K562 (cell line): ENCODE data around the gene DCLK1. TPM values are rescaled to one million over a fixed set of nuclear protein-coding genes. Genes with fewer than 3 reads are reported as not detected.

Experiments used
- CREB1 ChIP-seq, 2 experiments: sonication (generic) in 1 of 2; formaldehyde crosslinking in 1 of 2; IDR thresholded peaks; 2 replicates each; pipeline versions ENCODE4 v1.6.1 to v1.8.0; 2012 to 2022; ENCODE audit warnings: inconsistent platforms in 1 of 2, mild to moderate bottlenecking in 1 of 2, missing genetic modification reagents in 1 of 2, moderate library complexity in 1 of 2
- KDM4B ChIP-seq, 2 experiments: fragments of 450-650 bp in 1 of 2; sonication (generic) in 1 of 2; IDR thresholded peaks; 2 replicates each; pipeline ENCODE4 v1.6.1; 2016 to 2017; ENCODE audit warnings: borderline replicate concordance in 2 of 2, antibody characterized with exemption in 1 of 2, low read depth in 1 of 2, mild to moderate bottlenecking in 1 of 2
- KDM5B ChIP-seq: fragments of 200-600 bp; sonication (generic); IDR thresholded peaks from 2 replicates; pipeline ENCODE4 v1.6.1; 2012; ENCODE audit warnings: low read depth, mild to moderate bottlenecking, moderate library complexity, low read length, control low read depth, inconsistent platforms; ENCODE audit not compliant: insufficient replicate concordance
- POLR2AphosphoS5 ChIP-seq: IDR thresholded peaks from 2 replicates; pipeline ENCODE4 v1.6.1; 2011; ENCODE audit warnings: mild to moderate bottlenecking, low read depth, low read length, moderate library complexity; ENCODE audit not compliant: control insufficient read depth, insufficient read depth
- SNIP1 ChIP-seq: fragments of 450-650 bp; IDR thresholded peaks from 2 replicates; pipeline ENCODE4 v1.7.1; 2017; ENCODE audit warnings: low read depth, mild to moderate bottlenecking
- TSC22D4 ChIP-seq: fragments of 450-650 bp; IDR thresholded peaks from 2 replicates; pipeline ENCODE4 v1.6.1; 2016; ENCODE audit warnings: missing genetic modification characterization, missing biosample characterization, control low read depth
- ZNF184 ChIP-seq: sonication (generic); formaldehyde crosslinking; IDR thresholded peaks from 2 replicates; pipeline ENCODE4 v1.5.0; 2020; ENCODE audit warnings: missing genetic modification reagents
- polyA plus RNA-seq, 8 experiments: library from polyadenylated mRNA; depleted of rRNA in 4 of 8; stranded (reverse) in 5 of 8; unstranded in 3 of 8; fragments of >200 nt; fragmentation: Nextera tagmentation in 2 of 8; fragmentation: Illumina TruSeq in 1 of 8; extraction: Ambion mirVana in 2 of 8; extraction: Trizol in 1 of 8; gene quantifications; 2 replicates each; pipeline versions ENCODE4 v1.2.1 to v1.2.3, GENCODE V29; 2011 to 2014; ENCODE audit warnings: inconsistent platforms in 1 of 8, missing spikeins in 1 of 8
- total RNA-seq, 7 experiments: library from RNA; depleted of rRNA in 6 of 7; stranded (reverse); fragments of >200 nt in 6 of 7; fragmentation: Illumina TruSeq in 2 of 7; extraction: Trizol in 2 of 7; gene quantifications; 2 replicates each; pipeline versions ENCODE4 v1.2.1 to v1.2.3, GENCODE V29; 2011 to 2021; ENCODE audit warnings: low replicate concordance in 1 of 7
- TF ChIP-seq, protein P1 (sequence below): fragments of 450-650 bp; IDR thresholded peaks from 2 replicates; pipeline ENCODE4 v1.6.1; 2016
- TF ChIP-seq, protein P2 (sequence below): sonication (generic); formaldehyde crosslinking; IDR thresholded peaks from 2 replicates; pipeline ENCODE4 v1.8.1; 2023; ENCODE audit warnings: missing genetic modification reagents, mild to moderate bottlenecking, borderline replicate concordance
- TF ChIP-seq, protein P3 (sequence below): fragments of 450-650 bp; IDR thresholded peaks from 2 replicates; pipeline ENCODE4 v1.6.1; 2017; ENCODE audit warnings: mild to moderate bottlenecking, moderate library complexity

Gene DCLK1
- total and polyA plus RNA-seq, 9 of the 15 experiments (the other 6 are each of a cell fraction or from before 2014, with no cell fraction given) = 0.07 TPM; not detected in 8

DNA sequence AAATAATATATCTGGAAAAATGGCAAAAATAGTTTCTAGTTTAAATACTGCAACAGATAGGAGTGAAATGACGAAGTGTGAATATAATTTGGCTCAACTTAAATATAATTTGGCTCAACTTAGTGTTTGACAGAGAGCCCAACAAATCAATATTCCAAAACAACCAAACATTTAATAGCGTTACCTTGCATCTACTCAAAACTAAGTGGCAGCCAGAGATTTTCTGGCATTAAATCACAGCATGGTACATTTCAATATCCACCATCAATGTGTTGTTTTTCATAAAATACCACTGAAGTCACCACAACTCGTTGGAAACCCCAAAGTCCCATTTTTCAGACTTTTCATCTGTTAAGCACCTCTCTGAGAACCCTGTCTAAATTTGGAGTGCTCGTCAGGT, 69.6 kb downstream of the DCLK1 start (continued):
- no peak for TF ChIP-seq CREB1 (IDR thresholded peaks at IDR 0.05)
- TF ChIP-seq CREB1 (CRISPR knock-in tag; IDR thresholded peaks at IDR 0.05) = no peak
- TF ChIP-seq, protein P1, sequence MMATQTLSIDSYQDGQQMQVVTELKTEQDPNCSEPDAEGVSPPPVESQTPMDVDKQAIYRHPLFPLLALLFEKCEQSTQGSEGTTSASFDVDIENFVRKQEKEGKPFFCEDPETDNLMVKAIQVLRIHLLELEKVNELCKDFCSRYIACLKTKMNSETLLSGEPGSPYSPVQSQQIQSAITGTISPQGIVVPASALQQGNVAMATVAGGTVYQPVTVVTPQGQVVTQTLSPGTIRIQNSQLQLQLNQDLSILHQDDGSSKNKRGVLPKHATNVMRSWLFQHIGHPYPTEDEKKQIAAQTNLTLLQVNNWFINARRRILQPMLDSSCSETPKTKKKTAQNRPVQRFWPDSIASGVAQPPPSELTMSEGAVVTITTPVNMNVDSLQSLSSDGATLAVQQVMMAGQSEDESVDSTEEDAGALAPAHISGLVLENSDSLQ = no peak
- TF ChIP-seq, protein P2, sequence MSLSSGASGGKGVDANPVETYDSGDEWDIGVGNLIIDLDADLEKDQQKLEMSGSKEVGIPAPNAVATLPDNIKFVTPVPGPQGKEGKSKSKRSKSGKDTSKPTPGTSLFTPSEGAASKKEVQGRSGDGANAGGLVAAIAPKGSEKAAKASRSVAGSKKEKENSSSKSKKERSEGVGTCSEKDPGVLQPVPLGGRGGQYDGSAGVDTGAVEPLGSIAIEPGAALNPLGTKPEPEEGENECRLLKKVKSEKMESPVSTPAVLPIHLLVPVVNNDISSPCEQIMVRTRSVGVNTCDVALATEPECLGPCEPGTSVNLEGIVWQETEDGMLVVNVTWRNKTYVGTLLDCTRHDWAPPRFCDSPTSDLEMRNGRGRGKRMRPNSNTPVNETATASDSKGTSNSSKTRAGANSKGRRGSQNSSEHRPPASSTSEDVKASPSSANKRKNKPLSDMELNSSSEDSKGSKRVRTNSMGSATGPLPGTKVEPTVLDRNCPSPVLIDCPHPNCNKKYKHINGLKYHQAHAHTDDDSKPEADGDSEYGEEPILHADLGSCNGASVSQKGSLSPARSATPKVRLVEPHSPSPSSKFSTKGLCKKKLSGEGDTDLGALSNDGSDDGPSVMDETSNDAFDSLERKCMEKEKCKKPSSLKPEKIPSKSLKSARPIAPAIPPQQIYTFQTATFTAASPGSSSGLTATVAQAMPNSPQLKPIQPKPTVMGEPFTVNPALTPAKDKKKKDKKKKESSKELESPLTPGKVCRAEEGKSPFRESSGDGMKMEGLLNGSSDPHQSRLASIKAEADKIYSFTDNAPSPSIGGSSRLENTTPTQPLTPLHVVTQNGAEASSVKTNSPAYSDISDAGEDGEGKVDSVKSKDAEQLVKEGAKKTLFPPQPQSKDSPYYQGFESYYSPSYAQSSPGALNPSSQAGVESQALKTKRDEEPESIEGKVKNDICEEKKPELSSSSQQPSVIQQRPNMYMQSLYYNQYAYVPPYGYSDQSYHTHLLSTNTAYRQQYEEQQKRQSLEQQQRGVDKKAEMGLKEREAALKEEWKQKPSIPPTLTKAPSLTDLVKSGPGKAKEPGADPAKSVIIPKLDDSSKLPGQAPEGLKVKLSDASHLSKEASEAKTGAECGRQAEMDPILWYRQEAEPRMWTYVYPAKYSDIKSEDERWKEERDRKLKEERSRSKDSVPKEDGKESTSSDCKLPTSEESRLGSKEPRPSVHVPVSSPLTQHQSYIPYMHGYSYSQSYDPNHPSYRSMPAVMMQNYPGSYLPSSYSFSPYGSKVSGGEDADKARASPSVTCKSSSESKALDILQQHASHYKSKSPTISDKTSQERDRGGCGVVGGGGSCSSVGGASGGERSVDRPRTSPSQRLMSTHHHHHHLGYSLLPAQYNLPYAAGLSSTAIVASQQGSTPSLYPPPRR = no peak
- TF ChIP-seq KDM5B = no peak
- no peak for TF ChIP-seq POLR2AphosphoS5
- TF ChIP-seq, protein P3, sequence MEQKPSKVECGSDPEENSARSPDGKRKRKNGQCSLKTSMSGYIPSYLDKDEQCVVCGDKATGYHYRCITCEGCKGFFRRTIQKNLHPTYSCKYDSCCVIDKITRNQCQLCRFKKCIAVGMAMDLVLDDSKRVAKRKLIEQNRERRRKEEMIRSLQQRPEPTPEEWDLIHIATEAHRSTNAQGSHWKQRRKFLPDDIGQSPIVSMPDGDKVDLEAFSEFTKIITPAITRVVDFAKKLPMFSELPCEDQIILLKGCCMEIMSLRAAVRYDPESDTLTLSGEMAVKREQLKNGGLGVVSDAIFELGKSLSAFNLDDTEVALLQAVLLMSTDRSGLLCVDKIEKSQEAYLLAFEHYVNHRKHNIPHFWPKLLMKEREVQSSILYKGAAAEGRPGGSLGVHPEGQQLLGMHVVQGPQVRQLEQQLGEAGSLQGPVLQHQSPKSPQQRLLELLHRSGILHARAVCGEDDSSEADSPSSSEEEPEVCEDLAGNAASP = no peak
- no peak for TF ChIP-seq SNIP1
- TF ChIP-seq KDM4B (IDR thresholded peaks at IDR 0.05; ENCODE audit: borderline replicate concordance in 2 of 2, low read depth in 1 of 2) = no peak
- no peak for TF ChIP-seq ZNF184 (CRISPR knock-in tag)
- TF ChIP-seq TSC22D4 (tag) = no peak
